Activated CD4-positive, alpha-beta T cell treated with anti-CD3 and anti-CD28 coated beads, Interleukin-2, Interleukin-4, amounts not matched to agents 100 ng/mL and 50 ng/mL, durations not matched to agents 16 hours and 8 hours (primary cell): ENCODE measurements around the gene TSHR.
"Not testable (repeated sequence)": the region's sequence is repeated elsewhere in the genome, so short reads cannot be mapped to it uniquely, and the experiment has no call there.

Source experiments
- DNase-seq: peaks from one replicate; pipeline ENCODE4 v3.0.0-alpha.2; 2020; ENCODE audit warnings: low spot score

The TSHR gene

GRCh38 chr14:81068176-81068782 lies 112.9 kb downstream of the TSHR start:
- no peak for DNase-seq

GRCh38 chr14:81070511-81070910 lies 115.1 kb downstream of the TSHR start:
- no peak for DNase-seq

GRCh38 chr14:81085596-81085995 lies 130.2 kb downstream of the TSHR start:
- DNase-seq = no peak

- DNase-seq = no peak
Observed at GRCh38 chr14:81087230-81087629, 131.8 kb downstream of the TSHR start.

GRCh38 chr14:81091139-81091538 lies 135.7 kb downstream of the TSHR start:
- no peak for DNase-seq

GRCh38 chr14:81091660-81092059 lies 136.2 kb downstream of the TSHR start:
- no peak for DNase-seq

GRCh38 chr14:81093651-81094050 lies 138.2 kb downstream of the TSHR start:
- DNase-seq = no peak

- no peak for DNase-seq
Observed at GRCh38 chr14:81095539-81095938, 140.1 kb downstream of the TSHR start.

GRCh38 chr14:81096656-81097055 lies 141.2 kb downstream of the TSHR start:
- DNase-seq = no peak

GRCh38 chr14:81102217-81102616 lies 146.8 kb downstream of the TSHR start:
- no peak for DNase-seq

- no peak for DNase-seq
Observed at GRCh38 chr14:81103443-81103842, 148.0 kb downstream of the TSHR start.

GRCh38 chr14:81105378-81105777 lies 150.0 kb downstream of the TSHR start:
- DNase-seq = no peak

GRCh38 chr14:81105961-81106360 lies 150.5 kb downstream of the TSHR start:
- no peak for DNase-seq

GRCh38 chr14:81110186-81110585 lies 154.8 kb downstream of the TSHR start:
- no peak for DNase-seq

GRCh38 chr14:81113176-81113575 lies 157.8 kb downstream of the TSHR start:
- DNase-seq = no peak

- DNase-seq = not testable (repeated sequence)
Observed at GRCh38 chr14:81113945-81114820, 158.8 kb downstream of the TSHR start.

- DNase-seq = no peak
Observed at GRCh38 chr14:81120501-81120900, 165.1 kb downstream of the TSHR start.

GRCh38 chr14:81122326-81122725 lies 166.9 kb downstream of the TSHR start:
- no peak for DNase-seq

- no peak for DNase-seq
Observed at GRCh38 chr14:81123811-81124210, 168.4 kb downstream of the TSHR start.

- DNase-seq = no peak
Observed at GRCh38 chr14:81125536-81125935, 170.1 kb downstream of the TSHR start.

- DNase-seq = no peak
Observed at GRCh38 chr14:81127785-81128184, 172.4 kb downstream of the TSHR start.

GRCh38 chr14:81129242-81129641 lies 173.8 kb downstream of the TSHR start:
- no peak for DNase-seq

- DNase-seq = no peak
Observed at GRCh38 chr14:81132468-81132867, 177.0 kb downstream of the TSHR start.

- no peak for DNase-seq
Observed at GRCh38 chr14:81133400-81133799, 178.0 kb downstream of the TSHR start.
